ENCODE results near the gene MROH7.

GRCh38 chr1:54649921-54650320, 8.3 kb downstream of the MROH7 start:
- TF ChIP-seq POLR2AphosphoS5 (IDR thresholded peaks at IDR 0.05) (no peak), POLR2A (IDR thresholded peaks at IDR 0.05) (no peak)
- TF ChIP-seq, protein P1, sequence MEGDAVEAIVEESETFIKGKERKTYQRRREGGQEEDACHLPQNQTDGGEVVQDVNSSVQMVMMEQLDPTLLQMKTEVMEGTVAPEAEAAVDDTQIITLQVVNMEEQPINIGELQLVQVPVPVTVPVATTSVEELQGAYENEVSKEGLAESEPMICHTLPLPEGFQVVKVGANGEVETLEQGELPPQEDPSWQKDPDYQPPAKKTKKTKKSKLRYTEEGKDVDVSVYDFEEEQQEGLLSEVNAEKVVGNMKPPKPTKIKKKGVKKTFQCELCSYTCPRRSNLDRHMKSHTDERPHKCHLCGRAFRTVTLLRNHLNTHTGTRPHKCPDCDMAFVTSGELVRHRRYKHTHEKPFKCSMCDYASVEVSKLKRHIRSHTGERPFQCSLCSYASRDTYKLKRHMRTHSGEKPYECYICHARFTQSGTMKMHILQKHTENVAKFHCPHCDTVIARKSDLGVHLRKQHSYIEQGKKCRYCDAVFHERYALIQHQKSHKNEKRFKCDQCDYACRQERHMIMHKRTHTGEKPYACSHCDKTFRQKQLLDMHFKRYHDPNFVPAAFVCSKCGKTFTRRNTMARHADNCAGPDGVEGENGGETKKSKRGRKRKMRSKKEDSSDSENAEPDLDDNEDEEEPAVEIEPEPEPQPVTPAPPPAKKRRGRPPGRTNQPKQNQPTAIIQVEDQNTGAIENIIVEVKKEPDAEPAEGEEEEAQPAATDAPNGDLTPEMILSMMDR (IDR thresholded peaks at IDR 0.05) = no peak
